GM19240 (cell line): ENCODE measurements around the gene STC2.

Source experiments
- DNase-seq: peaks from one replicate; pipeline ENCODE4 v3.0.0; 2011; ENCODE audit warnings: low spot score; ENCODE audit not compliant: insufficient read length

The STC2 gene

DNA sequence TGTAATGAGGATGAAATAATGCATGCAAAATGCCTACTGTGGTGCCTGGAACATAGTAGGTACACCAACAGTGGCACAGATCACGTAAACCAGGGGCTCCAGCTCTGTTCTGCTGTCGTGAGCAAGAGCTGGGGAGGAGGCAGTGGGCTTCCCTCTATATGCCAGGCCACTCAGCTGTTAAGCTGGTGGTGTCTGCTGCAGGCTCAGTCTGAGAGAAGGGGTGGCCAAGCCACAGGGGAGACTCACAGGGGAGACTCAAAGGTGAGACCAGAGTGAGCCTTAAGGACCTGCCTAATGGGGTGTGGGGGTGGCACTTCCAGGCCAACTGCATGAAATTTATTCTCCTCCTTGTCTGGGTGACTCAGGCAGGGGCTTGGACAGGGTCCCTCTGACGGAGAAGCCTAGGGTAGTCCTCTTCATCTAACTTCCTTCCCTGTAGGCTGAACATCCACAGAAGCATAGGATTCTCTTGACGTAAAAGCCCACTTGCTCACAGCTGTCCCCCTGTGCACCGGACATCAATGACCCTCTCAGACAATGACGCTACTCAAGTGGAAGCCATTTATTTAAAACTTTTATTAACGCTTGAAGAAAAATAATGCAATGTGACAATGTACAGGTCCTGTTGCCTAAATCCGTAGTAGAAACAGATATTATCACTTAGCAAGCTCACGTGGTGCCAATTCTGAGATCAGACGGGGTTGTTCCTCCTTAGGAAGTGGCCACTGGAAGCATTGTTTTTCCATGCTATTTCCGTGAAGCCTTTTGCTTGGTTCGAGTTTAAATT lies 13.9 kb downstream of the STC2 start:
- no peak for DNase-seq

- DNase-seq = no peak
These were observed 14.8 kb downstream of the STC2 start for GRCh38 chr5:173313351-173313801.

DNA sequence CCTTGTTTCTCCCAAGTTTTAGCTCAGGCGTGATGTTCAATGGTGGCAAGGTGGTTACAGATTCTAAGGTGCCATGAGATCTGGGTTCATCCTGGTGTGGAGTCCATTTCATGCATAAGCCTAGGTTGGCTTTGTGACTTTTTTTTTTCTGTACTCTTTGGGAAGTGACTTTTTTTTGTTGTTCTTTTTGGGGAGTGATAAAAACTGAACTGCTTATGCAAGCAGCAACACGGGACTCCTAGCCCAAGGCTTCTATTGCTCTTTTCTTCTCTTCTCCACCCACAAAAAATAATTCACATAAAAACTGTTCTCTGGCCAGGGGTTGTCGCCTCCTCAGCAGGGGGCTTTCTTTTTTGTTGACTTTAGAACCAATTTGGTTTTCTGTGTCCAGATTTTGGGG lies 15.4 kb downstream of the STC2 start:
- DNase-seq = no peak

GRCh38 chr5:173311818-173312585 lies 16.2 kb downstream of the STC2 start:
- DNase-seq = no peak

- DNase-seq = no peak
These were observed 17.1 kb downstream of the STC2 start for GRCh38 chr5:173310861-173311785.

GRCh38 chr5:173310218-173310769 lies 17.9 kb downstream of the STC2 start:
- DNase-seq = no peak

GRCh38 chr5:173309731-173310130 lies 18.5 kb downstream of the STC2 start:
- no peak for DNase-seq

- DNase-seq = no peak
These were observed 20.0 kb downstream of the STC2 start for GRCh38 chr5:173308226-173308625.

DNA sequence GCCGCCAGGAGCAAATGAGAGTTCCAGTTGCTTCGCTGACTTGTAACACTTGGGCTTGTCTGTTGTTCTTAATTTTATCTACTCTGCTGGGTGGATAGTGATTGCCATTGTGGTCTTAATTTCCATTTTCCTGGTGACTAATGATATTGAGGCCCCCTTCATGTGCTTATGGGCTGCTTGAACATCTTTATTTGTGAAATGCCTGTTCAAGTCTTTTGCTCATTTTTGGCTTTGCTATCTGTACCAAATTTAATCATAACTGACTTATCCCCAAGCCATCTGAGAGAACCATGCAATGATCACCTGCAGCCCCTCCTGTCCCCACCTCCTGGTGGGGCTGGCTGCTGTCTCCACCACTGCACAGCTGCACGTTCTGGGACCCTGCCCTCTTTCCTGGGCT lies 20.5 kb downstream of the STC2 start:
- DNase-seq = no peak

- no peak for DNase-seq
These were observed 21.5 kb downstream of the STC2 start for GRCh38 chr5:173306695-173307094.

DNA sequence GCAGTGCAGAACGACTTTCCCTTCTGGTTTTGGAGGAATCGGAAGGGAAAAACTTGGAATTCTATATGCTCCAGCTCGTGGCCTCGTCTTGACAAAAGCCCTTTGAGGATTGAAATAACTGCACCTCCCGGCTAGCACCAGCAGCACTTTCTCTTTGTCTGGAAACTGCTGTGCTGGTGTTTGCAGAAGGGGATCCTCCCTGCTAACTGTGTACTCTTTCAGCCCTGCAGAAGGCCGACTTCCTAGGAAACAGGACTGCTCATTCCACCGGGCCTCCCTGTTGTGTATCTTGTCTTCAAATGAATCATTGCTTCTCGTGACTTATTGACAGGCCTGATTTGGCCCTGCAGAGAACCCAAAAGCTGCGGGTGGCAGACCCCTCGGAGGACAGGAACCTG lies 23.6 kb downstream of the STC2 start:
- no peak for DNase-seq

DNA sequence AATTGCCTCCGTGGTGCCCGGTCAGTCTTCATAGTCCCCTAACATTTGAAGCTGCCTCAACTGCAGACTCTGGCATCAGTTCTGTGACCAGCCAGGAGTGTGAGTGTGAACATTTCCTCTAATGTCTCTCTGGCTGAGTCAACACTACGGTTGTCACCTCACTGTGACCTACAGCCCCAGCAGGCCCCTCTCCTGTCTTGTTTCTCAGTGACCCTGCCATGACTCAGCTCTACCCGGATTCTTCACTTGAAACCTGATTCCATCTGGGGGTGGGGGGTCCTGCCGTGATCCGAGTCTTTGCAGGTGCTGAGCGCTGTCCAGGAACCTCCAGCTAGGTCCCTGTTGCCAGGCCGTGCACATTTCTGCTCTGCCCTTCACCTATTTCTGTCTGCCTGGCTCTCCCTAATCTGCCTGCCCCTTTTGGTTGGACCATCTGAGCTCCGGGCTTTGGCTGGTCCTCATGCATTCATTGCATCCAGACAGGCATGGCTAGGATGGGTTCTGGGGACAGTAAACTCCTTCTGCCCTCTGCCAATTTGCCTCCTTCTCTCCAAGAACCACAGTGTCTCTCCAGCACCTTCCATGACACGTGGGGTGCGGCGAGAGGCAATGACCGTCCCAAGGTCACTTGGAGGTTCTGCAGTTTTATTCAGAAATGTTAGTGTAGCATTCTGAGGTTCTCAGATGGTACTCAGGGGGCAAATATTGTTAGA lies 24.2 kb downstream of the STC2 start:
- no peak for DNase-seq

DNA sequence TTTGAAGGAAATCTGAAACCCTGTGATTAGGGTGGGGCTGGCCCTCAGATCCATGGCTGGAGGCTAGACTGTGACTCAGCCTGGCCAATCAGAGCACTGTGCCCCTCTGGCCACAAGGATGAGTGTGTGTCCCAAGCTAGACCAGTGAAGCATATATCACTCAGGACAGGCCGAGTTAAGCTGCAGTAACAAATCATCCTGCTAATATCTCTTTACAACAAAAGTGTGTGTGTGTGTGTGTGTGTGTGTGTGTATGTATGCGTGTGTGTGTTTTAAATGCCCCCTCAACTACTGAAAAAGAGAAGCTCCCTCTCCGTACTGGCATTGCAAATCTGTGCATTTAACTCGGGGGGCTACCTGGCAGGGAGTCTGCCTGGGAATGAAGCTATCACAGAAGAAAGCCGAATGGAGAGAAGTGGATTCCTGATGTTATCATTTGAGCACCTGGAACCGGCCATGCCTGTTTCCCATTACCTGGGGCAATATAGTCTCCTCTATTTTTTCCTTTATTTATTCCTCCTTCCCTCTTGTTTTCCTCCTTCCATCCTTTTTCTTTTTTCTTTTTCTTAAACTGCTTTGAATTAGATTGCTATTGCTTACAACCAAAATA lies 25.6 kb downstream of the STC2 start:
- no peak for DNase-seq

- no peak for DNase-seq
These were observed 26.3 kb downstream of the STC2 start for GRCh38 chr5:173301695-173302545.

DNA sequence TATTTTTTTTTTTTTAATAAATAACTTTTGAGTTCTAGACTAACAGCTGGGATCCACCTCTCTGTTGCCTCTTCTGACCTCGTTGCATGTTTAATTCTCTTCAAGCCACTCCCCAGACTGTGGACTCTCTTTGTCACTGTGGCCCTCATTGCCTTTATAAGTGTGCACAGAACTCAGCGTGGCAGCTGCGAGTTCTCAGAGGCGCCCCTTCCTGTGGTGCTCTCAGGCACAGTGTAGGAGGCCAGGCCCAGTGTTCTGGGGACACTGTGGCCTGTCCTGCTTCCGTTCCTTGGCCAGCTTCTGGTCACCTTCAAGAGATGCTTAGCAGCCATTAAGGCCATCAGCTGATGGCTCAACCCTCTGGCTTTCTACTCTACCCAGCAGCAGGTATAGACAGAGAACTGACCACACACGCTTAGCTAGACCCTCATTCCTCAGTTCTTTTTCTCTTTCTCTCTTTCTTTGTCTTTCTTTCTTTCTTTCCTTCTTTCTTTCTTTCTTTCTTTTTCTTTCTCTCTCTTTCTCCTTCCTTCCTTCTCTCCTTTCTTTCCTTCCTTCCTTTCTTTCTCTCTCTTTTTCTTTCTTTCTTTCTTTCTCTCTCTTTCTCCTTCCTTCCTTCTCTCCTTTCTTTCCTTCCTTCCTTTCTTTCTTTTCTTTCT lies 27.7 kb downstream of the STC2 start:
- DNase-seq = no peak

- no peak for DNase-seq
These were observed 28.4 kb downstream of the STC2 start for GRCh38 chr5:173299820-173300219.

DNA sequence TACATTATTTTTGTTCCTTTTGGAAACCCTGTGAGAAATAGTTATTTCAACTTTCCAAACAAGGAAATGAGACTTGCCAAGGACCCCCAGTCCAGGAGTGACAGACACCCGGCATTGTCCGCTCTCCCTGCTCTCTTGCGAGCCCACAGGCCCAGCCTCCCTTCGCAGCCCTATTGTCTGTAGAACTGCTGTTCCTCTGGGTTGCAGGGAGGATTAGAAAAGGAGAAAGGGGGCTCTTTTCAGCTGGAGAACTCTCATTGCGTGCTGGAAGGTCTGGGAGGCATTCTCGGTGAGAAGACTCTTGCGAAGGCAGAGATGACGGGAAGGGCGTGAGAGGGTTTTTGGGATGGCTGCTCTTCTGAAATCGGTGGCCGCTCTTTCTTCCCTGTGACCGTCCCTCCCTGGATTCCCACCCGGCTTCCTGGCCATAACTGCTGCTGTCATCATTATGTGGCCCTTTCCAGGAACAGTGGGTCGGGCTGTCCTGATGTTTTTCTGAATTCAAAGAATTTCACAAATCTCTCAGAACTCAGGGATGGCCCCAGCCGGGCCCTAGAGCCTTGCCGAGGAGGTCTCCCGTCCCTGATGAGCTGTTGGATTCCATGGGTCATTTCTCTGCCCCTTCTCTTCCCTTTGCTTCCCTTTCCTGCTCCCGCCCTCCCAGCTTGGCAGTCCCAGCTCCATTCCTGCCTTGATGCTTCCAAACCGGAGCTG lies 29.8 kb downstream of the STC2 start:
- DNase-seq = no peak

- DNase-seq = no peak
These were observed 30.4 kb downstream of the STC2 start for GRCh38 chr5:173297813-173298212.
